22Rv1 (cell line): ENCODE data around the gene THRB.

Source experiments
- ZFX ChIP-seq: fragments of 450-650 bp; IDR thresholded peaks from 2 replicates; pipeline ENCODE4 v1.6.1; 2017; ENCODE audit warnings: antibody characterized with exemption, borderline replicate concordance
- TF ChIP-seq, protein P1 (sequence below): fragments of 450-650 bp; IDR thresholded peaks from 2 replicates; pipeline ENCODE4 v1.5.1; 2017; ENCODE audit warnings: mild to moderate bottlenecking

DNA sequence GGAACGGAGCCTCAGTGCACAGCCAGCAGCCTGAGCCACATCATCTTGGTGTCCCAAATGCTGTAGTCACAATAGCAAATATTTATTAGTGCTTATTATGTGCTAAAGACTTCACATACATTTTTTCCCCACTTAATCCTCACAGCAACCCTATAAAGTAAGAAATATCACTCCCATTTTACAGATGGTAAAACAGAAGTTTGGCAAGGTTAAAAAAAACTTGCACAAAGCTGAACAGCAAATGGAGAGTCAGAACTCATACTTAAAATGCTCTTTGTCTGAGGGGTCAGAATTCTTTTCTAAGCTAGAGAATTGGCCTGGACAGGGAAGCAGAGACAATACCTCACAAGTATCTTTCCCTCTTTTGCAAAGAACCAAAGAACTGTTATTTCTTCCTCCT lies 30.9 kb upstream of the THRB start:
- TF ChIP-seq, protein P1, sequence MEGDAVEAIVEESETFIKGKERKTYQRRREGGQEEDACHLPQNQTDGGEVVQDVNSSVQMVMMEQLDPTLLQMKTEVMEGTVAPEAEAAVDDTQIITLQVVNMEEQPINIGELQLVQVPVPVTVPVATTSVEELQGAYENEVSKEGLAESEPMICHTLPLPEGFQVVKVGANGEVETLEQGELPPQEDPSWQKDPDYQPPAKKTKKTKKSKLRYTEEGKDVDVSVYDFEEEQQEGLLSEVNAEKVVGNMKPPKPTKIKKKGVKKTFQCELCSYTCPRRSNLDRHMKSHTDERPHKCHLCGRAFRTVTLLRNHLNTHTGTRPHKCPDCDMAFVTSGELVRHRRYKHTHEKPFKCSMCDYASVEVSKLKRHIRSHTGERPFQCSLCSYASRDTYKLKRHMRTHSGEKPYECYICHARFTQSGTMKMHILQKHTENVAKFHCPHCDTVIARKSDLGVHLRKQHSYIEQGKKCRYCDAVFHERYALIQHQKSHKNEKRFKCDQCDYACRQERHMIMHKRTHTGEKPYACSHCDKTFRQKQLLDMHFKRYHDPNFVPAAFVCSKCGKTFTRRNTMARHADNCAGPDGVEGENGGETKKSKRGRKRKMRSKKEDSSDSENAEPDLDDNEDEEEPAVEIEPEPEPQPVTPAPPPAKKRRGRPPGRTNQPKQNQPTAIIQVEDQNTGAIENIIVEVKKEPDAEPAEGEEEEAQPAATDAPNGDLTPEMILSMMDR = no peak
- no peak for TF ChIP-seq ZFX
